GM12873 (cell line): ENCODE data around the gene CCSER1.

ENCODE experiments used
- CTCF ChIP-seq: IDR thresholded peaks from 2 replicates; pipeline ENCODE4 v1.5.1; 2012; ENCODE audit warnings: low read depth, mild to moderate bottlenecking, moderate library complexity, low read length, control low read depth; ENCODE audit not compliant: insufficient read depth; ENCODE audit errors: missing control alignments

Gene CCSER1

DNA sequence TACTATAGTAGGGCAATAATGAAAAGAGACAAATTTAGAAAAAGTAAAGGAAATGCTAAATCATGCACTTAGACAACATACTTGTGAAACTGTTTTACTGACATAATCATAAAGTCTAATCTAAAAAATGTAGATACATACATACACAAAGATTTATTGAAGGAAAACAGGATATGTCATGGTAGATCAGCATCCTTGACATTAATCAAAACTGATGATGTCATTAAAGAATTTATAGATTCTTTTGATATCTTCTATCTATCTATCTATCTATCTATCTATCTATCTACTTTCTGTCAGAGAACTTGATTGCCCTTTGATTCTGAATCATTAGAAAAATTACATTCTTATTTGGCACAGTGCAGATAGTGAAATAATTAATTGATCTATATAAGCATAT is 311.3 kb downstream of the CCSER1 start:
- TF ChIP-seq CTCF, result no peak

DNA sequence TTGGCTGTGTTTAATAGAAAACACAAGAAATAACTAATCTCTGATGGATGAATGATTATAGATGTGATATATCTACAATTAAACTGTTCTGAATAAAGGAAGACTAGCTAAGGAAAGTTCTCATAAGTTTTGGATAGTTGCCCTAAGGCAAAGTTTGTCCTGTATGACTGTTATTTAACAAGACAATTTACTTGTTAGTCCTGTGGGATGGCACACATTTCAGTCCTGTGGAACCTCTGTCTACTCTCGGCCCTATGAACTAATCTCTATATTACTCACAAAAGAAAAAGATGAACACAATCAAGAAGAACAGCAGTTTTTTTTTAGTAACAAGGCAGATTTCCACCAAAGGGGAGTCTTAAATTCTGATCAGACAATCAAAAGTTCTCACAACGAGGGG is 314.6 kb downstream of the CCSER1 start:
- no peak for TF ChIP-seq CTCF

DNA sequence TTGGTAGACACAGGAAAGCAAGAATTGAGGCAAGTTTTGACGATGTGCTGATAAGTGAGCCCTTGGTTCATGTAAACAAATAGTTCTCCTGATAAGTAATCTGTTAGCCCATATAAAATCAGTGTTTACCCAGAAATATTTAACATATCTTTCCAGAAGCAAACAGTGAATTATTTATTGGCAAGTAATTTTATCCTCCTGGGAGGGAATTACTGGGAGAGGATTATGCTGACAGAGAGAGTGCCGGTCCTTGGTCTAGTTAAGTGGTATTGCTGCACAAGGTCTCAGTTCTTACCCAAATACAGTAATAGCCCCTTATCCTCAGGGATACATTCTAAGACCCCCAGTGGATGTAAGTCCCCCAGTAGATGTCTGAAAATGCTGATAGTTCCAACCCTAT is 315.4 kb downstream of the CCSER1 start:
- TF ChIP-seq CTCF, result no peak

GRCh38 chr4:90443231-90443630 is 316.0 kb downstream of the CCSER1 start:
- no peak for TF ChIP-seq CTCF

DNA sequence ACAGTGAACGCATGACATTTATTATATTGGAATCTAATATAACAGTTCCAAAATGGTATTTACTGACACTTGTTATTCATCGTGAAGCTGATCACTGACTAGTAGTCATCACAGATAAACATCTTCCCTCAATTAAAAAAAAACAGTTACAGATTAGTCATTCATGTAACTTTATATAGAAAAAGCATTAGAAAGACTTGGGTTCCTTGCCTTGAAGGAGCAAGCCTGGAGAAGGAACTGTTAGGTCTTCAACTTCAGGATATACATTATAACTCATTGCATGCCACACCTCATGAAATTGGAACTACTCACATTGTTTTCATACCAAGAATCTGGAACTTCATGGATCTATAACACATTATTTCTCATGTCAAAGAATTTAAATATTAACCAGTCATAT is 317.7 kb downstream of the CCSER1 start:
- no peak for TF ChIP-seq CTCF

- TF ChIP-seq CTCF, result no peak
Measured at GRCh38 chr4:90445380-90445779, 318.2 kb downstream of the CCSER1 start.

DNA sequence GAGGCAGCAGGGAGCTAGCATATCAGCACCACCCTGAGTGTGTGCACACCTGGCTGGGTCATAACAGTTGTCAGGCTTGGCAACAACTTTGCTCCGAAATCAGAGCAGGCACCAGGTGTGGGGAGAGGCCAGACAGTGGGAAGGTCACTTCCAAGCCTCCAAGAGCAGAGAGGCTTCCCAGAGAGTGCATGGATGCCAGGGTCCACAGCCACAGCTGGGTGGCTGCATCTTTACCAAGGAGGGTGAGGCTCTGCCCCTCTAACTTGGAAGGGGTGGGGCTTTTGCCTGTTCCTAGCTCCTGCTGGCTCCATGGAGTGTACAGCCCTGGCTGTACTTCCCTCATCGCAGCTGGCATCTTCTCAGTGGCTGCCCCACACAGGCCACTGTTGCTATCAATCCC is 322.4 kb downstream of the CCSER1 start:
- no peak for TF ChIP-seq CTCF

GRCh38 chr4:90456891-90457290 is 329.7 kb downstream of the CCSER1 start:
- no peak for TF ChIP-seq CTCF
